GM12892 (cell line): ENCODE results near the gene NFKBIL1.

Experiments
- POLR2A ChIP-seq: IDR thresholded peaks from 2 replicates; pipeline ENCODE4 v1.6.1; 2011; ENCODE audit warnings: low read depth, low read length, control low read depth
- POLR2AphosphoS5 ChIP-seq: IDR thresholded peaks from 2 replicates; pipeline ENCODE4 v1.6.1; 2011; ENCODE audit warnings: low read depth, low read length, control low read depth
- TAF1 ChIP-seq: IDR thresholded peaks from 2 replicates; pipeline ENCODE4 v1.6.1; 2011; ENCODE audit warnings: low read depth, mild to moderate bottlenecking, control low read depth, low read length, borderline replicate concordance

DNA sequence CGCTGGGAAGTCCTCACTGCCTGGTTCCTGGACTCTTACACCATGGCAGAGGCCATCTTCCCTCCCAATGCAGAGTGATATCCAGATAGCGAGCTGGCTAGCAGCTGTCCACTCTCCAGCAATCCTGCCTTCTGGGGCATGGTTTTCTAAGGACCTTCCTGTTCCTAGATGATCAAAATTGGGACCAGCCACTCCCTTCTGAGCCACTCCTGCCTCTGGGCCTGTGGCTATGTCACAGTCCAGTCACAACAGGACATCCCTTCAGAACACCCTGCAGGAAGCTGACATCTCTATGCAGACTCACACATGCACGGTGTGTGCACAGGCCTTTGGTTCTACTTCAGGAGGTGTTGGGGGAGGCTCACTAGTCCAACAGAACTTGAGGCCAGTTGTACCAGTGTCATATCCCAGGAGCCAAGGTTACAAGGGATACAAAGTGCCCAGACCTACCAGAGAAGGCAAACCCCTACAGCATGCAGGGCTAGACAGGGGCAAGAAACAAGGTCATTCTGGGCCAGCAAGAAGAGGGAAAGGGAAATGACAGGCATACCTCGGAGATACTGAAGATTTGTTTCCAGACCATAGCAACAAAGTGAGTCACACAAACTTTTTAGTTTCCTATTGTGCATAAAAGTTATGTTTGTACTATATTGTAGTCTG, 21.3 kb upstream of the NFKBIL1 start:
- no peak for TF ChIP-seq POLR2A
- TF ChIP-seq POLR2AphosphoS5, result no peak
- TF ChIP-seq TAF1, result no peak
